ENCODE results near the gene BMP6. TPM values are rescaled to one million over a fixed set of nuclear protein-coding genes. Genes with fewer than 3 reads are reported as not detected.

BMP6 gene
- total and polyA plus RNA-seq, 2 experiments from 2014 or later: 0.84 to 2.8 TPM

- no peaks in the 10 kb centered on the region; the same call in 2 of the 3 replicates for H3K36me3 Mint-ChIP-seq (ENCODE audit: low read depth)
- H3K27ac Mint-ChIP-seq: no peak overlapping the region
- Histone ChIP-seq H2AFZ (no peak overlapping the region), H3K9me2 (ENCODE audit: insufficient read depth) (no peaks in the 10 kb centered on the region; the same call in 1 of the 2 replicates), H3K4me2 (no peak overlapping the region), H3K79me2 (replicated peaks; ENCODE audit: insufficient read depth) (no peaks in the 10 kb centered on the region), H3F3A (replicated peaks; ENCODE audit: low read depth) (no peaks in the 10 kb centered on the region), H3K27ac (ENCODE audit: low read depth) (no peak overlapping the region), H3K4me3 (no peak overlapping the region), H4K20me1 (replicated peaks; ENCODE audit: insufficient read depth) (no peaks in the 10 kb centered on the region), H3K36me3 (ENCODE audit: insufficient read depth) (no peaks in the 10 kb centered on the region), H3K27me3 (ENCODE audit: insufficient read depth) (no peaks in the 10 kb centered on the region), H3K4me1 (ENCODE audit: insufficient read depth) (peaks cover 6% of the 10 kb centered on the region)
- DNase-seq (ENCODE audit: low spot score) (no peak), ATAC-seq (no peak)
- TF ChIP-seq EZH2 (IDR thresholded peaks at IDR 0.05; ENCODE audit: low read depth, unreplicated experiment) (no peak), CTCF (conservative IDR thresholded peaks at IDR 0.05; ENCODE audit: low read depth in 2 of 2) (no peak), NANOG (IDR thresholded peaks at IDR 0.05; ENCODE audit: borderline replicate concordance) (no peak), ETS1 (IDR thresholded peaks at IDR 0.05) (no peak), POLR2AphosphoS5 (IDR thresholded peaks at IDR 0.05; ENCODE audit: low read depth) (no peak), ZNF331 (CRISPR knock-in tag; IDR thresholded peaks at IDR 0.05; ENCODE audit: low read depth) (no peak), EZH2phosphoT487 (IDR thresholded peaks at IDR 0.05; ENCODE audit: unreplicated experiment) (no peak), STAT1 (IDR thresholded peaks at IDR 0.05; ENCODE audit: unreplicated experiment) (no peak), JUNB (IDR thresholded peaks at IDR 0.05; ENCODE audit: unreplicated experiment) (no peak), ZNF114 (CRISPR knock-in tag; IDR thresholded peaks at IDR 0.05) (no peak), CREB1 (CRISPR knock-in tag; IDR thresholded peaks at IDR 0.05; ENCODE audit: low read depth) (no peak), ZNF462 (CRISPR knock-in tag; IDR thresholded peaks at IDR 0.05) (no peak), REST (IDR thresholded peaks at IDR 0.05; ENCODE audit: unreplicated experiment) (no peak)
- no peaks in the 10 kb centered on the region for H3K9me3 Mint-ChIP-seq
- peaks cover 12% of the 10 kb centered on the region for H3K4me1 Mint-ChIP-seq
- H3K4me3 Mint-ChIP-seq: no peak overlapping the region
- H3K27me3 Mint-ChIP-seq (ENCODE audit: insufficient read depth, low read depth, poor library complexity): no peaks in the 10 kb centered on the region
Measured at GRCh38 chr6:7763881-7764280, 38.0 kb downstream of the BMP6 start.
